ENCODE data around the gene FRMD8.

DNA sequence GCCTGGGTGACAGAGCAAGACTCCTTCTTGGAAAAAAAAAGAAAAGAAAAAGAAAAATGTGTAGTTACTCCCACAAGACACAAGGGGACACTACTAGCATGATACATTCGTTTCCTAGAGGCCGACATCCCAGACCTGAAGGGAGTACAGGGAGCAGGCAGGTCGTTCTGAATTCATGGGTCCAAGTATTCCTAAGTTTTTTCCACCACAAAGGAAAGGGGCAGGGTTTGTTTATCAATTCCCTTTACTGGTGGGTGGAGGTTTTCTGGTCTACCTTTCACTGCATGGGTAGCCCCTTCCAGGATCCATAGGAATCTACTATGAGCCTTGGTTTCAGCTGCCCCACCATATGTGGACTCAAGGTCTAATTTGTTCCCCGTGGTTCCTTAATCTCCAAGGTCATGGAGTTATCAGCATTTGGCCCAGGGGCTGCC, 20.1 kb upstream of the FRMD8 start:
- TF ChIP-seq EZH2phosphoT487 (IDR thresholded peaks at IDR 0.05; ENCODE audit: insufficient read depth, low read depth) (no peak), EZH2 (IDR thresholded peaks at IDR 0.05; ENCODE audit: insufficient read depth, poor library complexity, severe bottlenecking) (no peak)
